Uterus (tissue), 2 donors: ENCODE results near the gene POMGNT2.

Source experiments
- POLR2A ChIP-seq, 2 donors: fragments of 450-650 bp; IDR thresholded peaks; one replicate each; pipeline ENCODE4 v1.6.1; 2016; ENCODE audit warnings: antibody characterized with exemption in 2 of 2, mild to moderate bottlenecking in 1 of 2, moderate library complexity in 1 of 2
- TF ChIP-seq, protein P1 (sequence below), 4 experiments: fragments of 200-600 bp in 2 of 4; fragments of 450-650 bp in 2 of 4; sonication (generic) in 2 of 4; IDR thresholded peaks; one replicate each; pipeline ENCODE4 v1.5.1; 2016 to 2019; ENCODE audit warnings: antibody characterized with exemption in 4 of 4, mild to moderate bottlenecking in 2 of 4, moderate library complexity in 1 of 4

DNA sequence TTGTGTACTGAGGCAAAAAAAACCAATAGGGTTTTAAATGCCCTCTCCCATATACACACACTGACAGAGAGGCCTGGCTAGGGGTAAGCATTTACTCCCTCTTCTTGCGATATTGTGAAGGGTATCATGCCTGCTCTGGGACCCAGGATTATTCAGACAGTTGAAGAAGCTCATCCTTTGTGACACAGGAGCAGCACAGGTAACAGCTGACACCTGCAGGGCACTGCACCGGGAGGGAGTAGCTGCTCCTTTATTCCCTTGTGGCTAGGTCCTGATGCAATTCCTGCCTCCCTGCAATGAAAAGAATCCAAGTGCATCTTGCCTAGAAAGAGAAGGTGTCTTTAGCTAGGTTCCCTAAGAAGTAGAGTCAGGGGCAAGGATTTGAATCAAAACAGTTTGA is 23.4 kb downstream of the POMGNT2 start:
- TF ChIP-seq POLR2A (IDR thresholded peaks at IDR 0.05): no peak
- TF ChIP-seq, protein P1, sequence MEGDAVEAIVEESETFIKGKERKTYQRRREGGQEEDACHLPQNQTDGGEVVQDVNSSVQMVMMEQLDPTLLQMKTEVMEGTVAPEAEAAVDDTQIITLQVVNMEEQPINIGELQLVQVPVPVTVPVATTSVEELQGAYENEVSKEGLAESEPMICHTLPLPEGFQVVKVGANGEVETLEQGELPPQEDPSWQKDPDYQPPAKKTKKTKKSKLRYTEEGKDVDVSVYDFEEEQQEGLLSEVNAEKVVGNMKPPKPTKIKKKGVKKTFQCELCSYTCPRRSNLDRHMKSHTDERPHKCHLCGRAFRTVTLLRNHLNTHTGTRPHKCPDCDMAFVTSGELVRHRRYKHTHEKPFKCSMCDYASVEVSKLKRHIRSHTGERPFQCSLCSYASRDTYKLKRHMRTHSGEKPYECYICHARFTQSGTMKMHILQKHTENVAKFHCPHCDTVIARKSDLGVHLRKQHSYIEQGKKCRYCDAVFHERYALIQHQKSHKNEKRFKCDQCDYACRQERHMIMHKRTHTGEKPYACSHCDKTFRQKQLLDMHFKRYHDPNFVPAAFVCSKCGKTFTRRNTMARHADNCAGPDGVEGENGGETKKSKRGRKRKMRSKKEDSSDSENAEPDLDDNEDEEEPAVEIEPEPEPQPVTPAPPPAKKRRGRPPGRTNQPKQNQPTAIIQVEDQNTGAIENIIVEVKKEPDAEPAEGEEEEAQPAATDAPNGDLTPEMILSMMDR (IDR thresholded peaks at IDR 0.05): no peak
